Melanocyte of skin (primary cell): Measurements from ENCODE around the gene PHKA1. TPM values are rescaled to one million over a fixed set of nuclear protein-coding genes. Genes with fewer than 3 reads are reported as not detected.

ENCODE experiments used
- small RNA-seq, 2 donors: library from RNA; depleted of rRNA; stranded (forward); fragments of <200 nt; gene quantifications; one replicate each; pipeline ENCODE3, GENCODE V24; 2012
- total RNA-seq, 2 donors: library from RNA; depleted of rRNA; stranded (reverse); fragments of >200 nt; gene quantifications; 2 replicates each; pipeline ENCODE4 v1.2.3, GENCODE V29; 2012

Gene PHKA1
- 1 to 10 TPM; 6.5 to 6.7 TPM for total RNA-seq

GRCh38 chrX:72713599-72714477 is at the start of gene PHKA1:
TSS of gene PHKA1 (minus strand) at chrX:72714306. CDS start at chrX:72713880, 426 bp downstream.

GRCh38 chrX:72572248-72573157 is 141.6 kb downstream of the PHKA1 start, which contains the start of gene HDAC8:
TSS of gene HDAC8 (minus strand) at chrX:72572843. CDS start at chrX:72572761, 82 bp downstream.

Small RNA genes lying within 50 kb of the gene (small RNA-seq; reads per million reads assigned to genes)
- 0 reads per million in 2 donors for gene BX295541.1
- gene RF00012 = 0 to 0.09 reads per million in 2 donors
- gene RNU1-112P = 2.4 to 9.0 reads per million in 2 donors

Other genes starting within 250 kb of the PHKA1 start
- gene HDAC8, start 141.5 kb downstream of the PHKA1 start, total RNA-seq = 10 to 100 TPM; 21.6 to 26.2 TPM
- gene DMRTC1B, start 62.6 kb upstream of the PHKA1 start, total RNA-seq = not detected
- gene FAM236B, start 68.4 kb upstream of the PHKA1 start, total RNA-seq = not detected
- not detected for gene FAM236D, start 93.9 kb upstream of the PHKA1 start, total RNA-seq
- gene FAM236C, start 198.3 kb upstream of the PHKA1 start, total RNA-seq = not detected
- gene FAM236A, start 223.9 kb upstream of the PHKA1 start, total RNA-seq = not detected
- gene DMRTC1, start 229.5 kb upstream of the PHKA1 start, total RNA-seq = not detected